Measurements from ENCODE around the gene FGF7.

GRCh38 chr15:49530092-49530491 lies 107.0 kb downstream of the FGF7 start:
- TF ChIP-seq CTCF (IDR thresholded peaks at IDR 0.05; ENCODE audit: low read length) (no peak), EZH2 (optimal IDR thresholded peaks at IDR 0.05; ENCODE audit: low read depth, low read length) (no peak), EZH2phosphoT487 (IDR thresholded peaks at IDR 0.05; ENCODE audit: low read length) (no peak)

Data from MM.1S (cell line).